HCT116 (cell line): Measurements from ENCODE around the gene BBIP1. TPM values are rescaled to one million over a fixed set of nuclear protein-coding genes. Genes with fewer than 3 reads are reported as not detected.

ENCODE experiments used
- ATAC-seq: fragments of 200-7000 bp; cut with Tn5 transposase; 2 replicates; pipeline ENCODE4 v1.9.1; 2020; ENCODE audit warnings: mild to moderate bottlenecking, moderate library complexity
- BruUV-seq: library from RNA; stranded (reverse); fragments of 400-500 nt; replicated peaks from 2 replicates; lab custom pipeline; 2021; lab: Mats Ljungman, UMichigan
- CTCF ChIA-PET: fragments of 300-600 bp; sonication (Branson Sonifier 250); formaldehyde crosslinking; loops from one replicate; lab custom pipeline; 2021; ENCODE audit warnings: antibody characterized with exemption; lab: Charles Lee
- POLR2A ChIA-PET: fragments of 300-600, 350-600 bp; sonication (Branson Sonifier 250); formaldehyde crosslinking; loops from one replicate; lab custom pipeline; 2021; ENCODE audit warnings: antibody characterized with exemption; lab: Charles Lee
- RAD21 ChIA-PET, 2 experiments: fragments of 300-600 bp; sonication (Branson Sonifier 250); formaldehyde crosslinking; loops; one replicate each; lab custom pipeline; 2023; ENCODE audit warnings: low total read pairs in 2 of 2; ENCODE audit not compliant: uncharacterized antibody in 2 of 2, unreplicated experiment in 2 of 2, low non-redundant PET in 1 of 2; lab: Charles Lee
- DNase-seq: peaks from one replicate; pipeline ENCODE4 v3.0.0-alpha.2; 2010; ENCODE audit warnings: low read depth, low spot score
- H2AFZ ChIP-seq: fragments of 200-600 bp; shearing (Covaris generic), sonication (generic); 2 replicates; pipeline ENCODE4 v1.6.1; 2017; ENCODE audit warnings: low read depth, mixed run types, mixed read lengths, antibody characterized with exemption, low read length; ENCODE audit not compliant: poor library complexity, severe bottlenecking
- H3K27ac ChIP-seq: 2 replicates; pipeline ENCODE4 v1.5.1; 2012; ENCODE audit warnings: low read depth, low read length
- H3K27me3 ChIP-seq: fragments of 200-600 bp; sonication (generic); 2 replicates; pipeline ENCODE4 v1.6.1; 2016; ENCODE audit warnings: mixed run types, low read length, mixed read lengths; ENCODE audit not compliant: insufficient read depth
- H3K36me3 ChIP-seq, 2 experiments: fragments of 200-500 bp in 1 of 2; fragments of 200-600 bp in 1 of 2; sonication (Bioruptor generic) in 1 of 2; sonication (generic) in 1 of 2; 2 replicates each; pipeline versions ENCODE4 v1.5.1 to v1.6.1; 2014 to 2016; ENCODE audit warnings: low read length in 2 of 2, inconsistent platforms in 1 of 2, mixed read lengths in 1 of 2, mixed run types in 1 of 2; ENCODE audit not compliant: insufficient read depth in 2 of 2, control insufficient read depth in 1 of 2
- H3K4me1 ChIP-seq, 2 experiments: fragments of 200-600 bp in 1 of 2; sonication (generic) in 1 of 2; 2 replicates each; pipeline versions ENCODE4 v1.5.1 to v1.6.1; 2012 to 2017; ENCODE audit warnings: low read length in 2 of 2, inconsistent platforms in 1 of 2, mild to moderate bottlenecking in 1 of 2, mixed read lengths in 1 of 2, mixed run types in 1 of 2, moderate library complexity in 1 of 2; ENCODE audit not compliant: insufficient read depth in 2 of 2, control insufficient read depth in 1 of 2
- H3K4me2 ChIP-seq: fragments of 200-600 bp; sonication (generic); 2 replicates; pipeline ENCODE4 v1.6.1; 2017; ENCODE audit warnings: mixed run types, low read length, mixed read lengths
- H3K4me3 ChIP-seq, 2 experiments: fragments of 200-600 bp in 1 of 2; sonication (generic) in 1 of 2; replicated peaks in 1 of 2; 2 replicates each; pipeline ENCODE4 v1.5.1; 2011 to 2016; ENCODE audit warnings: low read length in 2 of 2, control low read depth in 1 of 2, low read depth in 1 of 2, mild to moderate bottlenecking in 1 of 2, mixed read lengths in 1 of 2, mixed run types in 1 of 2
- H3K79me2 ChIP-seq: fragments of 200-600 bp; sonication (generic); 2 replicates; pipeline ENCODE4 v1.6.1; 2017; ENCODE audit warnings: mild to moderate bottlenecking, mixed run types, low read length, moderate library complexity, mixed read lengths; ENCODE audit not compliant: insufficient read depth
- H3K9ac ChIP-seq: fragments of 200-600 bp; sonication (generic); 2 replicates; pipeline ENCODE4 v1.6.1; 2016; ENCODE audit warnings: low read length, mixed read lengths
- H3K9me2 ChIP-seq: fragments of 200-600 bp; sonication (generic), shearing (Covaris generic); 2 replicates; pipeline ENCODE4 v1.6.1; 2017; ENCODE audit warnings: mixed run types, mild to moderate bottlenecking, moderate library complexity; ENCODE audit not compliant: insufficient read depth
- H3K9me3 ChIP-seq, 2 experiments: fragments of 200-500 bp in 1 of 2; fragments of 200-600 bp in 1 of 2; sonication (Bioruptor generic) in 1 of 2; sonication (generic) in 1 of 2; 2 replicates each; pipeline ENCODE4 v1.6.1; 2014 to 2017; ENCODE audit warnings: low read length in 2 of 2, mixed read lengths in 2 of 2, inconsistent platforms in 1 of 2, low read depth in 1 of 2, mild to moderate bottlenecking in 1 of 2, mixed run types in 1 of 2, moderate library complexity in 1 of 2; ENCODE audit not compliant: control insufficient read depth in 1 of 2, insufficient read depth in 1 of 2
- H4K20me1 ChIP-seq: fragments of 200-600 bp; sonication (generic), shearing (Covaris generic); 2 replicates; pipeline ENCODE4 v1.6.1; 2017; ENCODE audit warnings: mixed run types, mild to moderate bottlenecking, moderate library complexity; ENCODE audit not compliant: insufficient read depth
- CBX3 ChIP-seq: IDR thresholded peaks from 2 replicates; pipeline ENCODE4 v1.6.1; 2012; ENCODE audit warnings: low read depth
- EGR1 ChIP-seq: IDR thresholded peaks from 2 replicates; pipeline ENCODE4 v1.6.1; 2012; ENCODE audit warnings: low read depth
- ELF1 ChIP-seq: IDR thresholded peaks from 2 replicates; pipeline ENCODE4 v1.6.1; 2012; ENCODE audit warnings: low read depth, borderline replicate concordance
- EZH2 ChIP-seq: fragments of 200-600 bp; sonication (generic); IDR thresholded peaks from 2 replicates; pipeline ENCODE4 v1.6.1; 2017; ENCODE audit warnings: antibody characterized with exemption, mixed run types
- EZH2phosphoT487 ChIP-seq: fragments of 200-600 bp; IDR thresholded peaks from 2 replicates; pipeline ENCODE4 v1.6.1; 2018; ENCODE audit warnings: antibody characterized with exemption, borderline replicate concordance
- FOSL1 ChIP-seq: IDR thresholded peaks from 2 replicates; pipeline ENCODE4 v1.6.1; 2012; ENCODE audit warnings: low read depth
- JUND ChIP-seq: IDR thresholded peaks from 2 replicates; pipeline ENCODE4 v1.6.1; 2012
- POLR2A ChIP-seq: IDR thresholded peaks from 2 replicates; pipeline ENCODE4 v1.7.0; 2011; ENCODE audit warnings: borderline replicate concordance; ENCODE audit not compliant: insufficient read depth, insufficient read length; ENCODE audit errors: extremely low read depth
- POLR2AphosphoS5 ChIP-seq: IDR thresholded peaks from 2 replicates; pipeline ENCODE4 v1.6.1; 2011; ENCODE audit warnings: mild to moderate bottlenecking, low read depth, low read length, moderate library complexity
- TCF7L2 ChIP-seq: IDR thresholded peaks from 2 replicates; pipeline ENCODE4 v1.7.0; 2011; ENCODE audit warnings: borderline replicate concordance, inconsistent platforms; ENCODE audit not compliant: insufficient read depth, insufficient read length; ENCODE audit errors: extremely low read depth
- YY1 ChIP-seq: IDR thresholded peaks from 2 replicates; pipeline ENCODE4 v1.6.1; 2011; ENCODE audit warnings: low read length, low read depth, moderate library complexity, mild to moderate bottlenecking; ENCODE audit not compliant: insufficient replicate concordance; ENCODE audit errors: extremely low read depth
- intact Hi-C: fragments of 100-400 bp; cut with micrococcal nuclease; formaldehyde crosslinking; loops from 2 replicates; pipeline ENCODE4 v1.10.0; 2022
- total RNA-seq: library from RNA; stranded (reverse); gene quantifications from one replicate; pipeline ENCODE4 v1.2.1, GENCODE V29; 2021; ENCODE audit not compliant: unreplicated experiment
- TF ChIP-seq, protein P1 (sequence below): IDR thresholded peaks from 2 replicates; pipeline ENCODE4 v1.6.1; 2012
- TF ChIP-seq, protein P2 (sequence below): IDR thresholded peaks from 2 replicates; pipeline ENCODE4 v1.6.1; 2011; ENCODE audit warnings: mild to moderate bottlenecking, low read length, moderate library complexity; ENCODE audit not compliant: insufficient replicate concordance; ENCODE audit errors: extremely low read depth
- TF ChIP-seq, protein P3 (sequence below): IDR thresholded peaks from 2 replicates; pipeline ENCODE4 v1.6.1; 2012; ENCODE audit warnings: low read depth
- TF ChIP-seq, protein P4 (sequence below), 3 experiments: fragments of 200-600 bp in 1 of 3; sonication (generic) in 1 of 3; IDR thresholded peaks in 2 of 3; conservative IDR thresholded peaks in 1 of 3; 2 replicates each; pipeline ENCODE4 v1.5.1; 2012 to 2017; ENCODE audit warnings: low read depth in 2 of 3, low read length in 2 of 3, antibody characterized with exemption in 1 of 3, borderline replicate concordance in 1 of 3, control low read depth in 1 of 3, mild to moderate bottlenecking in 1 of 3, mixed read lengths in 1 of 3, mixed run types in 1 of 3, moderate library complexity in 1 of 3; ENCODE audit not compliant: insufficient read depth in 1 of 3

The BBIP1 gene
- total RNA-seq, 1 experiment from 2014 or later = 38.9 TPM

DNA sequence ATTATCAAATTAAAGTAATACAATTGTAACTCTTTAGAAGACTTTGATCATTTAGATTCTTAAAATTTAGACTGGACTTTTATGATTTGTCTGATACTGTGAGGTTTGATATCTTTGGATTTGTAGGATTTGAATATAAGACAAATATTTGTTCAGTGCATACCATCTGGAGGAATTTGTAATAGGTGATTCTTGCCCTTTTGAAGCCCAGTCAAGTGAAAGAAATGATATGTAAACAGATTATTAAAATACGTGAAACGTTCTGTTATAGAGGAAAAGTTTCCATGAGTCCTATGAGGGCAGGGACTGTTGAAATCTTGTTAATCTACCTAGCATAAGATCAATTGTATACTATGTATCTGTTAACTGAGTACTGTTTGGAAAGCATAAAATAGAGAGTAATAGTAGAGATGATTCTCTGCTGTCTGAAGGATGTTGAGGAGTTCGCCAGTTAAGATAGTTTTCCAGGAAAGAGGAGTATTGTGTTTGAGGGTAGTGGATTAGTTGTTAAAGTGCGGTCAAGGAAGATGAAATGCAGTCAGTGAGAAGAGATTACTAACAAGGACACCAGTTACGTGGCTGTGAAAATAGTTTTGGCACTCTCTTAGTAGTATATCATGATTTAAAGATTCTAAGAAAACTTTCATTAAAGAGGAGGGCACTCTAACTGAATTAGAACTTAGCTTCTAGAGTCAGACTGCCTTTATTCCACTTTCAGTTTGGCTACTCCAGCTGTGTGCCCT lies 32.9 kb downstream of the BBIP1 start:
- Histone ChIP-seq H3K9ac (no peak overlapping the region), H3K4me2 (no peak overlapping the region), H3K27me3 (no peaks in the 10 kb centered on the region), H3K4me1 (no peaks in the 10 kb centered on the region), H3K9me2 (no peaks in the 10 kb centered on the region), H3K36me3 (peaks cover 0 to 6% of the 10 kb centered on the region in 2 experiments; a peak in 1 of 4 replicates), H4K20me1 (no peaks in the 10 kb centered on the region), H3K27ac (no peak overlapping the region), H2AFZ (no peak overlapping the region), H3K9me3 (no peaks in the 10 kb centered on the region)
- ChIA-PET RAD21 (no interaction called here), CTCF (interaction anchor here (1.7 kb wide), 1 partner anchor 9 kb away, joined by 5 read pairs; no protein-coding TSS in a partner anchor), POLR2A (interaction anchor here (0.7 to 1.4 kb wide), 2 partner anchors 15 to 32 kb away, joined by 3 read pairs; partner anchors contain the start of gene PDCD4)
- intact Hi-C loops = no loop called here
- TF ChIP-seq, protein P1, sequence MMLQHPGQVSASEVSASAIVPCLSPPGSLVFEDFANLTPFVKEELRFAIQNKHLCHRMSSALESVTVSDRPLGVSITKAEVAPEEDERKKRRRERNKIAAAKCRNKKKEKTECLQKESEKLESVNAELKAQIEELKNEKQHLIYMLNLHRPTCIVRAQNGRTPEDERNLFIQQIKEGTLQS = no peak
- TF ChIP-seq POLR2A (no peak), FOSL1 (no peak), POLR2AphosphoS5 (no peak), EGR1 (no peak), EZH2phosphoT487 (no peak), JUND (no peak), YY1 (no peak), CBX3 (no peak), TCF7L2 (no peak), ELF1 (no peak), EZH2 (no peak)
- TF ChIP-seq, protein P2, sequence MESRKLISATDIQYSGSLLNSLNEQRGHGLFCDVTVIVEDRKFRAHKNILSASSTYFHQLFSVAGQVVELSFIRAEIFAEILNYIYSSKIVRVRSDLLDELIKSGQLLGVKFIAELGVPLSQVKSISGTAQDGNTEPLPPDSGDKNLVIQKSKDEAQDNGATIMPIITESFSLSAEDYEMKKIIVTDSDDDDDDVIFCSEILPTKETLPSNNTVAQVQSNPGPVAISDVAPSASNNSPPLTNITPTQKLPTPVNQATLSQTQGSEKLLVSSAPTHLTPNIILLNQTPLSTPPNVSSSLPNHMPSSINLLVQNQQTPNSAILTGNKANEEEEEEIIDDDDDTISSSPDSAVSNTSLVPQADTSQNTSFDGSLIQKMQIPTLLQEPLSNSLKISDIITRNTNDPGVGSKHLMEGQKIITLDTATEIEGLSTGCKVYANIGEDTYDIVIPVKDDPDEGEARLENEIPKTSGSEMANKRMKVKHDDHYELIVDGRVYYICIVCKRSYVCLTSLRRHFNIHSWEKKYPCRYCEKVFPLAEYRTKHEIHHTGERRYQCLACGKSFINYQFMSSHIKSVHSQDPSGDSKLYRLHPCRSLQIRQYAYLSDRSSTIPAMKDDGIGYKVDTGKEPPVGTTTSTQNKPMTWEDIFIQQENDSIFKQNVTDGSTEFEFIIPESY = no peak
- TF ChIP-seq, protein P3, sequence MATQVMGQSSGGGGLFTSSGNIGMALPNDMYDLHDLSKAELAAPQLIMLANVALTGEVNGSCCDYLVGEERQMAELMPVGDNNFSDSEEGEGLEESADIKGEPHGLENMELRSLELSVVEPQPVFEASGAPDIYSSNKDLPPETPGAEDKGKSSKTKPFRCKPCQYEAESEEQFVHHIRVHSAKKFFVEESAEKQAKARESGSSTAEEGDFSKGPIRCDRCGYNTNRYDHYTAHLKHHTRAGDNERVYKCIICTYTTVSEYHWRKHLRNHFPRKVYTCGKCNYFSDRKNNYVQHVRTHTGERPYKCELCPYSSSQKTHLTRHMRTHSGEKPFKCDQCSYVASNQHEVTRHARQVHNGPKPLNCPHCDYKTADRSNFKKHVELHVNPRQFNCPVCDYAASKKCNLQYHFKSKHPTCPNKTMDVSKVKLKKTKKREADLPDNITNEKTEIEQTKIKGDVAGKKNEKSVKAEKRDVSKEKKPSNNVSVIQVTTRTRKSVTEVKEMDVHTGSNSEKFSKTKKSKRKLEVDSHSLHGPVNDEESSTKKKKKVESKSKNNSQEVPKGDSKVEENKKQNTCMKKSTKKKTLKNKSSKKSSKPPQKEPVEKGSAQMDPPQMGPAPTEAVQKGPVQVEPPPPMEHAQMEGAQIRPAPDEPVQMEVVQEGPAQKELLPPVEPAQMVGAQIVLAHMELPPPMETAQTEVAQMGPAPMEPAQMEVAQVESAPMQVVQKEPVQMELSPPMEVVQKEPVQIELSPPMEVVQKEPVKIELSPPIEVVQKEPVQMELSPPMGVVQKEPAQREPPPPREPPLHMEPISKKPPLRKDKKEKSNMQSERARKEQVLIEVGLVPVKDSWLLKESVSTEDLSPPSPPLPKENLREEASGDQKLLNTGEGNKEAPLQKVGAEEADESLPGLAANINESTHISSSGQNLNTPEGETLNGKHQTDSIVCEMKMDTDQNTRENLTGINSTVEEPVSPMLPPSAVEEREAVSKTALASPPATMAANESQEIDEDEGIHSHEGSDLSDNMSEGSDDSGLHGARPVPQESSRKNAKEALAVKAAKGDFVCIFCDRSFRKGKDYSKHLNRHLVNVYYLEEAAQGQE = no peak
- TF ChIP-seq, protein P4, sequence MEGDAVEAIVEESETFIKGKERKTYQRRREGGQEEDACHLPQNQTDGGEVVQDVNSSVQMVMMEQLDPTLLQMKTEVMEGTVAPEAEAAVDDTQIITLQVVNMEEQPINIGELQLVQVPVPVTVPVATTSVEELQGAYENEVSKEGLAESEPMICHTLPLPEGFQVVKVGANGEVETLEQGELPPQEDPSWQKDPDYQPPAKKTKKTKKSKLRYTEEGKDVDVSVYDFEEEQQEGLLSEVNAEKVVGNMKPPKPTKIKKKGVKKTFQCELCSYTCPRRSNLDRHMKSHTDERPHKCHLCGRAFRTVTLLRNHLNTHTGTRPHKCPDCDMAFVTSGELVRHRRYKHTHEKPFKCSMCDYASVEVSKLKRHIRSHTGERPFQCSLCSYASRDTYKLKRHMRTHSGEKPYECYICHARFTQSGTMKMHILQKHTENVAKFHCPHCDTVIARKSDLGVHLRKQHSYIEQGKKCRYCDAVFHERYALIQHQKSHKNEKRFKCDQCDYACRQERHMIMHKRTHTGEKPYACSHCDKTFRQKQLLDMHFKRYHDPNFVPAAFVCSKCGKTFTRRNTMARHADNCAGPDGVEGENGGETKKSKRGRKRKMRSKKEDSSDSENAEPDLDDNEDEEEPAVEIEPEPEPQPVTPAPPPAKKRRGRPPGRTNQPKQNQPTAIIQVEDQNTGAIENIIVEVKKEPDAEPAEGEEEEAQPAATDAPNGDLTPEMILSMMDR (IDR thresholded peaks at IDR 0.05 in 2 of 3, conservative IDR thresholded peaks at IDR 0.05 in 1 of 3; ENCODE audit: borderline replicate concordance in 1 of 3, insufficient read depth in 1 of 3, low read depth in 2 of 3, low read length in 2 of 3) = no peak
- TF ChIP-seq, all 23 proteins: peak for 0
- Histone ChIP-seq H3K79me2 (no peaks in the 10 kb centered on the region), H3K4me3 (no peak overlapping the region)
- no peak for ATAC-seq
- DNase-seq = no peak
- BruUV-seq = no TSS peak
